Erythroblast (primary cell): ENCODE results near the gene UBP1.

Experiments used
- DNase-seq, 2 experiments: peaks; one replicate each; lab custom pipeline; 2025; lab: John Stamatoyannopoulos, UW
- GATA1 ChIP-seq: IDR thresholded peaks from 2 replicates; pipeline ENCODE4 v1.6.1; 2011; ENCODE audit warnings: low read depth, mild to moderate bottlenecking, control low read depth, low read length, moderate library complexity
- POLR2A ChIP-seq: IDR thresholded peaks from 2 replicates; pipeline ENCODE4 v1.6.1; 2011; ENCODE audit warnings: mild to moderate bottlenecking, low read length

The UBP1 gene

DNA sequence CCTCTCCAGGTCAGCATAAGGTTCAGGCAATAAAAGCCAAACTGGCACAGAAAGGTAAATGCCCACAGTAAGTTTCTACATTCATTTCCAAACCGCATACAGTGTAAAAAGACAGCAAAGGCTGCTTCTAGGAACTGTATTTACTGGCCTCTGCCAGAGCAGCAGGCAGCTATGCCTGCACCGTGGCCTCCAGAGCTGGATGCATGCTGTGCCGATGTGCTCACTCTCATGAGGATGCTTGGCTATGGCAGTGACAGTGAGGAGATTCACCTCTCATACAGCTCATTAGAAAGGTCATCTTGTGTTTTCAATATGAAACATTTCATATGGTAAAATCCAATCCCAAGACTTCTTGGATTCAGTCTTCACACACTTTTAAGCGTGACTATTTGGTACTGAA is 50.3 kb downstream of the UBP1 start:
- no peak for DNase-seq
- TF ChIP-seq GATA1 (no peak), POLR2A (no peak)

DNA sequence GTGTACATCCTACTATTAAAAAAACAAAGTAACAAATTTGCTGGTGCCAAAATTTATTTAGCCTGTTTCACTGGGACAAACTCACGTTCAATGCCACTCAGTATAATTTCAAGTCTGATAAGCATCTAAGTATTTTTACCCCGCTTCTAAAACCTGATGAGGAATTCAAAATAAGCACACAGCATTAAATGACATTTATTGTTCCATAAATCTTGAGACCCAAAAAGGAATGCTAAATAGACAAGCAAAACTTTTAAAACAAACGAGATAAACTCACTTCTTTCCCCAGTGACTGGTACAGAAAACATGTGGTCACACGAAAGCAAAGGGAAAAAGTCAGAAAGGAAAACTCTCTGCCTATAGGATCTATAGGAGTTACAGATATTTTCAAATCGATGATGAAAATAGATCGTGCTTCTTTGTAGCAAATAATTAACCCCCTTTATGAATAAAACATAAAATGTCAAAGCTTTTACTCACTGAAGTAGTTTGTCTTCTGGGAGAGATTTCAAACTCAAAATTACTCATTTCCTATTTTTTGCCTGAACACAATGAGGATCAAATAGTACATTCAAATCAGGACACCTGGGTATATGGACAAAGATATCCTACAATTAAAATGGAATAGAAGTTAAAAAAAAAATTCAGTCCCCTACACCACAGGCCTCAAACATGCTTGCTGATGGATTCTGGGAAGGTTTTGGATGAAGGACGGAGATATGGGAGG is 51.7 kb downstream of the UBP1 start:
- TF ChIP-seq GATA1 (no peak), POLR2A (no peak)
- no peak for DNase-seq

DNA sequence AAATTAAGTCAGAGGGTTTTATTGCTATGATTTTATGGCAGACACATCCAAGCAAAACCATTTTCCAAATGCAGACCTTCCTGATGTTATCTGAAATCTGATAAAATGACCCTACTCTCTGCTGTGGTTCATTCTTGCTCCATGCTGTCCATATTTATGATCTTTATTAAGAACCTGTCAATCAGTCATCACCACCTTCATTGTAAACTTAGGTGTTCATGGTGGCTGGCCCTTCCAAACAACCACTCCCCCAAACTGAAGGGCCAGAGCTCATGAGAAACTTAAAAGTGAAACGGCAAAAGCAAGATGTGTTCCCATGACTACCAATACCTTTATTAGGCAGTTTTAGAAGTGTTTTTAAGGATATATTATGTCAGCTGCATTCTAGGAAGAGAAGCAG is 53.6 kb downstream of the UBP1 start:
- DNase-seq, result no peak

DNA sequence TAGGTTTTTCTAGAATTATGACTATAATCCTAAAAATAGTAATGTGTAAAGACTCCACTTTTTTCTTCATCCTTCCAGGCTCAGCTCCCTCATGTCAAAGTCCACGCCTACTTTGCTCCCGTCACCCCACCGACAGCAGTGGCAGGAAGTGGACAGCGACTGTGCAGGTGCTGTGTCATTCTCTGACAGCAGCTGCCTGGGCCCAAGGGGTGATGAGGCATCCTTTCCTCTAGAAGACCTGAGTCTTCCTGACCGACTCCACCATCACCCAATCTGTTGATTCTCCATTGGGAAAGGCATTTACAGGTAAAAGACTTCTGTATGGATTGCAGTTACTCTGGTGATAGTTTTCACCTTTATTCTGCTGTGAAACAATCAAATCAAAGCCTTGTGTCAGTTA is 54.8 kb downstream of the UBP1 start:
- TF ChIP-seq POLR2A (no peak), GATA1 (no peak)
- DNase-seq, result peak in 1 of 2 experiments; percentile 27

More for the DNA sequence above, 53.6 kb downstream of the UBP1 start:
- no peak for TF ChIP-seq POLR2A
- TF ChIP-seq GATA1, result no peak

DNA sequence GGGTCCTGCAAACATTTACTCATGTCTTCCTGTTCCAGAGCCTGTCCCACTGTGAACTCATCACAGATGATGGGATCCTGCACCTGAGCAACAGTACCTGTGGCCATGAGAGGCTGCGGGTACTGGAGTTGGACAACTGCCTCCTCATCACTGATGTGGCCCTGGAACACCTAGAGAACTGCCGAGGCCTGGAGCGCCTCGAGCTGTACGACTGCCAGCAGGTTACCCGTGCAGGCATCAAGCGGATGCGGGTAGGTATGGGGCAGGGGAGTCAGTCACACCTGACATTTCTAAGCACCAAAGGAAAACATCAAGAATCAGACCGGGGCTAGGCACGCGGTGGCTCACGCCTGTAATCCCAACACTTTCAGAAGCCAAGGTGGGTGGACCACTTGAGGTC is 56.3 kb downstream of the UBP1 start:
- no peak for DNase-seq
- TF ChIP-seq GATA1, result no peak
- TF ChIP-seq POLR2A, result no peak

DNA sequence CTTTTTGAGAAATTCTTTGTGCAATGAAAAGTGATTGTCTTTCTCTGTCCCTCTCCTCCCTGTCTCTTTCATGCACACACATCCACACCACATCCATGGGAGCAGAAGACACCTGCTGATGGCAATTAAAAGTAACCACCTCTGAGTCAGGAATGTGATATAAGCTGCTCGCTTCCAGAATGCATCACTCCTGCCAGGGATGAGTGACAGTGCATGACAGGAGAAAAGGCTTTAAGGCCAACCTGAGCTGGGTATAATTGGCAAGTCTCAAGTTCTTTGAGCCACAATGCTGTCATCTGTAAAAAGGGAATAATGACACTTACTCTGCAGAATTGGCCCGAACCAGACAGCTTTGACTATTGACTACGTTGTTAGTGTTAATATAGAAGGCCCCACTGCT is 59.6 kb downstream of the UBP1 start:
- peak in 1 of 2 experiments; percentile 10 for DNase-seq
- TF ChIP-seq POLR2A (no peak), GATA1 (no peak)

DNA sequence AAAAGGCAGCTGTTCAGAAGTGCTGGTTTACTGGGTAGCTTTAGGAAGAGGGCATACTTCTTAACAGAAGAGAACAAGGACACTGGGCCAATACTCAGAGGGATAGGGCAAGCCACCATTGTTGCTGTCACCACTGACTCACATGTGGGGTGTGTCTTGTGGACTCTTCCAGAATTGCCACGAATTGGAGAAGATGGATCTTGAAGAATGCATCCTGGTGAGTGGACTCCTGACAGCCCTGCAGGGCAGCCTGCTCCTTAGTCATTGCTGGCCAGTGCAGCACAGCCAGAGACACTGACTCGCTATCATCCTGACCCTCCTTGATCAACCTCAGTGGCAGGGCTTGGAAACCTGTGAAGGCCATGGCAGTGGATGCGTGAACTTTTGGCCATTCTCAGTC is 62.3 kb downstream of the UBP1 start:
- DNase-seq, result no peak
- no peak for TF ChIP-seq POLR2A
- no peak for TF ChIP-seq GATA1

DNA sequence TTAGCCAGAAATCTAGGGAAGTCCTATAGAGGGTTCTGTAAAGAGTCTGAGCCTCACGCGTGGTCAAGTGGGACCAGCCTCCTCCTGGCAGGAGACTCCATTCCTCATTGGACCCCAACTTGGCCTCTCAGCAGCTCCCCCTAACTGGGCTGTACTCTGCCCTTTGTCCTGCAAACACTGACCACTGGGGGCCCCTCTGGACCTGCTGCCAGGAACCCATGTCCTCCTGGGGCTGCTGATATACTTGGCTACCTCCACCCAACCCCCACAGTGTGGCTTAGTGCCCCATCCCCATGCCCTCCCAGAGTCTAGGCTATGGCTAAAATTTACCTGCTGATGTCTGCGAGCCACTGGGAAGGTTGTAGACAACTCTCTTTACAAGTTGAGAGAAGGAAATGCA is 62.7 kb downstream of the UBP1 start:
- DNase-seq, result peak in 1 of 2 experiments; percentile 7
- TF ChIP-seq GATA1 (no peak), POLR2A (no peak)

DNA sequence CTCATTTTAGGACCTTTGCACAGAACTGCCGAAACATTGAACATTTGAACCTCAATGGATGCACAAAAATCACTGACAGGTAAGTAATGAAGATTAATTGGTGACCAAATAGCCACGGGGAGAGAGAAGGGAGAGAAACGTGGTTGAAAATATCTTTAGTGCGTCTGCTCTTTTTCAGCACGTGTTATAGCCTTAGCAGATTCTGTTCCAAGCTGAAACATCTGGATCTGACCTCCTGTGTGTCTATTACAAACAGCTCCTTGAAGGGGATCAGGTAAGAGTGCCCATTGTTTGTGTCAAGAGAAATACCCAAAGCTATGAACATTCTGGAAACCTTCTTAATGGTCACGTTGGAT is 67.1 kb downstream of the UBP1 start:
- TF ChIP-seq GATA1, result no peak
- no peak for TF ChIP-seq POLR2A
- DNase-seq, result no peak

DNA sequence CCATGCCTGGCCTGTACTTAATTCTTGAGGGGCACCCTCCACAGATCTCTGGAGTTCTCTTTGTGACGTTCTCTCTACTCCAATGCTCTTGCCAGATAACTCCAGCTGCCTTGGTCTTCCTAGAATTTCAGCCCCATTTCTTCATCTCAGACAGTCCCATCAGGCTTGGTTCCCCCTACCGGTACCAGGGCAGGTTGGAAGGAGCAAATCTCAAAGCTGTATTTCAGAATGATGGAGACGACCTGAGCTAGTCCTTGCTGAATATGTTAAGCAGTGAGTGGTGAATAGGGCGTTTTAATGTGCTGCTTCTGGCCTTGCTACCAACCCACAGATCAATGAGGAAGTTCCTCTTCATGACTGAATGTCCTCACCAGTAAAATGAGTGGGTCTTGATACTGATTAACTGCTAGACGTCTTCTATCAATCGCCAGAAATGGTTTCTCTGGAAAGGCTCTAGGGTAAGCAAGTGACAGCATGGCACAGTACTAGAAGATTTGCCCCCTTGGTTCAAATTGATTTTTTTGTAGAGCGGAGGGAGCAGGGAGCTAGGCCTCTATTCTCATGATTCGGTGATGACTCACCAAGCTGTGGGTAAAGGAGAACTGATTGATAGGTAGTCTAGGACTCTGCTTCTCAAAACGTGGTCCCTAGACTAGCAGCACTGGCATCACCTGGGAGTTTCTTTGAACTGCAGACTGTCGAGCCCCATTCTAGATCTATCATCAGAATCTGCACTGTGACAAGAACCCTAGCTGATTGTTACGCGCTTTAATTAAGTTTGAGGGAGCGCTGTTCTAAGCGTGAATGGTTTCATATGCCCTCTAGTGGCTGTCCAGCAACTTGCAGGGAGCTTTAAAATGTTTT is 67.8 kb downstream of the UBP1 start:
- TF ChIP-seq GATA1 (no peak), POLR2A (no peak)
- DNase-seq, result peak; percentile 52 to 71

DNA sequence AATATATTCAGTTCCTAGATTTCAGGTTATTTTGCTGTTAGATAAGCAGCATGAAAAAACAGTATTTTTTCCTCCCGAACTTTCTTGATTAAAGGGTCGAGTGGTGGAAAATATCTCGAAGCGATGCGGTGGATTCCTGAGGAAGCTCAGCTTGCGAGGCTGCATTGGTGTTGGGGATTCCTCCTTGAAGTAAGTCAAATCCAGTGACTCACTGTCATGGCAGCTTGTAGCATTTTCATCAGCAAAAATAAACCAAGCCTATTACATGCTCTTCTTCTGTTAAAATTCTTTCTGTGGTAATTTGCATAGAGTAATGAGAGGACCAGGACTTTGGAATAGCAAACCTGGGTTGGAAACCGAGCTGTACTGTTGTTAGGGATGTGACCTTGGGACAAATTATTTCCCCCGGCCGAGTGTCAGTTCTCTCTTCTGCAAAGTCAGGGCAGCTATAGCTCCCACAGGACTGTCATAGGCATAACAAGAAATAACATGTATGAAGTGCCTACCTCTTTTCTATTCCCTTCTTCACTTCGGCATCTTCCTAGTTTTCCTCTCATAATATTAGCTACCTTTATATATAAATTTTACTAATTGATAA is 75.6 kb downstream of the UBP1 start:
- no peak for DNase-seq

DNA sequence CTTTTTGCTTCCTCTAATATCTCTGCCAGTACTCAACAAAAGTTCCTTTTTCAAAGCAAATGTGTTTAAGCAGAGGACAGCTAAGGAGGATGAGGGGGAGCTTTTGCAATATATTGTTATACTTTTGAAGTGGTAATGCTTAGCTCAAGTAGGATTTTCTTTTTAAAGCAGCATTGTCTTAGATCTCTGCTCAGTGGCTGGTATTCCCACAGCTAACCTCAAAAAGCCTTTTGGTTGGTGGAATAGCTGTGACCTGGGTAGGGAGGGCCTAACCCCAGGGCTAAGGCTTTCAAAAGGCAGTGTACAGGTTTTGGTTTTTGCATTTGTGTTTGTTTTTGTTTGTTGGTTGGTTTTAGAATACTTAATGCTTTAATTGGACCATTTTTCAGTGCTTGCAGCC is 76.1 kb downstream of the UBP1 start:
- no peak for TF ChIP-seq POLR2A
- no peak for TF ChIP-seq GATA1
- DNase-seq, result no peak

More for the DNA sequence above, 75.6 kb downstream of the UBP1 start:
- TF ChIP-seq POLR2A (no peak), GATA1 (no peak)

DNA sequence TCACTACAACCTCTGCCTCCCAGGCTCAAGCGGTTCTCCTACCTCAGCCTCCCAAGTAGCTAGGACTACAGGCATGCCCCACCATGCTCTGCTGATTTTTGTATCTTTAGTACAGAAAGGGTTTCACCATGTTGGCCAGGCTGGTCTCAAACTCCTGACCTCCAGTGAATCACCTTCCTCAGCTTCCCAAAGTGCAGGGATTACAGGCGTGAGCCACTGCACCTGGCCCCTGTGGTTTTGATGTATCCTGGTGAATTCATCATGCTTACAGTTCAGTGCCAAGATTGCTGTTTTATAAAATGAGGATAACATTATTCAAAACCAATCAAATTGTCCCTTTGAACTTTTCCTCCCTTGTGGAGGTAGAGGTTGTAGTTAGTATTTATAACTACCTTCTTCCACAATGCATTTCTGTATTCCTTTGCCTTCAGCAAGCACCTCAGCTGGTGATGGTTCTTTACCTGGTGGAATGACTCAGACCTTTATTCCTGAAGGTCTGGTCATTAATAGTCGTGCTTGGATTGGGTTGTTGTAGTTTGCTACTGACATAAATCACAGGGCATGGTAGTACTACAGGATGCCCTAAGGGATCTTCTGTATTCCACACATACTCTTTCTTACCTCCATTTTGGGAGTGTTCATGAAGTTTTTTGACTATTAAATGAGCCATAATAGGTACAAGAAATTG is 76.9 kb downstream of the UBP1 start:
- no peak for DNase-seq
- no peak for TF ChIP-seq POLR2A
- no peak for TF ChIP-seq GATA1
